Tibial nerve (tissue), 4 donors: ENCODE results near the gene CFAP73. TPM values are rescaled to one million over a fixed set of nuclear protein-coding genes. Genes with fewer than 3 reads are reported as not detected.

Source experiments
- DNase-seq, 2 donors: peaks; one replicate each; pipeline ENCODE4 v3.0.0-alpha.2; 2019; ENCODE audit warnings: low spot score in 2 of 2
- H3K27ac ChIP-seq, 4 donors: fragments of 200-600 bp; sonication (generic) in 3 of 4; one replicate each; pipeline ENCODE4 v1.5.1; 2017 to 2019; ENCODE audit warnings: mild to moderate bottlenecking in 1 of 4
- H3K27me3 ChIP-seq, 2 donors: fragments of 200-600 bp; sonication (generic) in 1 of 2; one replicate each; pipeline versions ENCODE4 v1.5.1 to v1.6.0; 2017 to 2019
- H3K36me3 ChIP-seq, 3 donors: fragments of 200-600 bp; sonication (generic); one replicate each; pipeline ENCODE4 v1.5.1; 2018 to 2019
- H3K4me1 ChIP-seq, 4 donors: fragments of 200-600 bp; sonication (generic) in 3 of 4; one replicate each; pipeline ENCODE4 v1.5.1; 2017 to 2019
- H3K4me3 ChIP-seq, 4 donors: fragments of 200-600 bp; sonication (generic) in 3 of 4; one replicate each; pipeline ENCODE4 v1.5.1; 2017 to 2019; ENCODE audit warnings: mild to moderate bottlenecking in 1 of 4, moderate library complexity in 1 of 4
- H3K9me3 ChIP-seq, 4 donors: fragments of 200-600 bp; sonication (generic) in 3 of 4; one replicate each; pipeline ENCODE4 v1.5.1; 2017 to 2019
- CTCF ChIP-seq, 5 experiments: fragments of 200-600 bp in 3 of 5; fragments of 450-650 bp in 2 of 5; sonication (generic) in 3 of 5; IDR thresholded peaks; one replicate each; pipeline ENCODE4 v1.5.1; 2016 to 2019; ENCODE audit warnings: antibody characterized with exemption in 5 of 5, mild to moderate bottlenecking in 3 of 5, moderate library complexity in 2 of 5
- EP300 ChIP-seq, 2 donors: sonication (generic); formaldehyde crosslinking; IDR thresholded peaks; one replicate each; pipeline ENCODE4 v1.6.1; 2017; ENCODE audit warnings: antibody characterized with exemption in 2 of 2, mild to moderate bottlenecking in 1 of 2
- POLR2A ChIP-seq, 2 donors: fragments of 450-650 bp; IDR thresholded peaks; one replicate each; pipeline ENCODE4 v1.6.1; 2017; ENCODE audit warnings: antibody characterized with exemption in 2 of 2, mild to moderate bottlenecking in 2 of 2, moderate library complexity in 2 of 2
- WGBS, 2 donors: methylation state at CpG; one replicate each; pipeline ENCODE4 v1.1.5; 2018; 5-methylcytosine and 5-hydroxymethylcytosine counted together
- total RNA-seq, 4 donors: library from RNA; depleted of rRNA; stranded (reverse); fragments of >200 nt; gene quantifications; one replicate each; pipeline ENCODE4 v1.1.0, GENCODE V29; 2016

CFAP73 gene
- total RNA-seq, 4 donors from 2014 or later, result not detected

- Histone ChIP-seq H3K4me1 (no peaks in the 10 kb centered on the region), H3K27ac (no peak overlapping the region), H3K9me3 (no peaks in the 10 kb centered on the region), H3K36me3 (no peaks in the 10 kb centered on the region), H3K4me3 (no peak overlapping the region), H3K27me3 (no peaks in the 10 kb centered on the region)
- WGBS, 2 donors, result 51 to 79% methylated on average over 7 of the region's 7 CpGs
- TF ChIP-seq EP300 (IDR thresholded peaks at IDR 0.05), result no peak
- TF ChIP-seq CTCF (IDR thresholded peaks at IDR 0.05), result no peak
- TF ChIP-seq POLR2A (IDR thresholded peaks at IDR 0.05), result no peak
- DNase-seq, result no peak
Observed at GRCh38 chr12:113109872-113110599, 39.5 kb upstream of the CFAP73 start.

GRCh38 chr12:113111247-113111646 lies 38.3 kb upstream of the CFAP73 start:
- Histone ChIP-seq H3K4me3 (no peak overlapping the region), H3K36me3 (no peaks in the 10 kb centered on the region), H3K27me3 (no peaks in the 10 kb centered on the region), H3K27ac (no peak overlapping the region), H3K4me1 (no peaks in the 10 kb centered on the region), H3K9me3 (no peaks in the 10 kb centered on the region)
- 87 to 93% methylated on average over 3 of the region's 3 CpGs for WGBS, 2 donors
- TF ChIP-seq EP300 (IDR thresholded peaks at IDR 0.05) (no peak), CTCF (IDR thresholded peaks at IDR 0.05) (no peak), POLR2A (IDR thresholded peaks at IDR 0.05) (no peak)
- DNase-seq, result no peak

- 61 to 70% methylated on average over 35 to 39 of the region's 39 CpGs for WGBS, 2 donors
- H3K27me3 ChIP-seq, result no peaks in the 10 kb centered on the region
- no peak overlapping the region for H3K4me3 ChIP-seq
Observed at GRCh38 chr12:113112043-113112899, 37.3 kb upstream of the CFAP73 start.

GRCh38 chr12:113113397-113113796 lies 36.1 kb upstream of the CFAP73 start:
- no peaks in the 10 kb centered on the region for H3K9me3 ChIP-seq
- no peaks in the 10 kb centered on the region for H3K36me3 ChIP-seq
- no peak for DNase-seq
- 78 to 86% methylated on average over 2 of the region's 2 CpGs for WGBS, 2 donors
- H3K4me1 ChIP-seq, result no peaks in the 10 kb centered on the region
- TF ChIP-seq POLR2A (IDR thresholded peaks at IDR 0.05) (no peak), EP300 (IDR thresholded peaks at IDR 0.05) (no peak), CTCF (IDR thresholded peaks at IDR 0.05) (no peak)
- no peak overlapping the region for H3K4me3 ChIP-seq
- H3K27me3 ChIP-seq, result no peaks in the 10 kb centered on the region
- no peak overlapping the region for H3K27ac ChIP-seq

More at GRCh38 chr12:113112043-113112899, 37.3 kb upstream of the CFAP73 start:
- TF ChIP-seq POLR2A (IDR thresholded peaks at IDR 0.05) (no peak), EP300 (IDR thresholded peaks at IDR 0.05) (no peak), CTCF (IDR thresholded peaks at IDR 0.05) (no peak)
- no peaks in the 10 kb centered on the region for H3K9me3 ChIP-seq
- H3K27ac ChIP-seq, result no peak overlapping the region
- no peak for DNase-seq
- no peaks in the 10 kb centered on the region for H3K4me1 ChIP-seq
- no peaks in the 10 kb centered on the region for H3K36me3 ChIP-seq
